ENCODE results near the gene LCOR.

Gene LCOR

DNA sequence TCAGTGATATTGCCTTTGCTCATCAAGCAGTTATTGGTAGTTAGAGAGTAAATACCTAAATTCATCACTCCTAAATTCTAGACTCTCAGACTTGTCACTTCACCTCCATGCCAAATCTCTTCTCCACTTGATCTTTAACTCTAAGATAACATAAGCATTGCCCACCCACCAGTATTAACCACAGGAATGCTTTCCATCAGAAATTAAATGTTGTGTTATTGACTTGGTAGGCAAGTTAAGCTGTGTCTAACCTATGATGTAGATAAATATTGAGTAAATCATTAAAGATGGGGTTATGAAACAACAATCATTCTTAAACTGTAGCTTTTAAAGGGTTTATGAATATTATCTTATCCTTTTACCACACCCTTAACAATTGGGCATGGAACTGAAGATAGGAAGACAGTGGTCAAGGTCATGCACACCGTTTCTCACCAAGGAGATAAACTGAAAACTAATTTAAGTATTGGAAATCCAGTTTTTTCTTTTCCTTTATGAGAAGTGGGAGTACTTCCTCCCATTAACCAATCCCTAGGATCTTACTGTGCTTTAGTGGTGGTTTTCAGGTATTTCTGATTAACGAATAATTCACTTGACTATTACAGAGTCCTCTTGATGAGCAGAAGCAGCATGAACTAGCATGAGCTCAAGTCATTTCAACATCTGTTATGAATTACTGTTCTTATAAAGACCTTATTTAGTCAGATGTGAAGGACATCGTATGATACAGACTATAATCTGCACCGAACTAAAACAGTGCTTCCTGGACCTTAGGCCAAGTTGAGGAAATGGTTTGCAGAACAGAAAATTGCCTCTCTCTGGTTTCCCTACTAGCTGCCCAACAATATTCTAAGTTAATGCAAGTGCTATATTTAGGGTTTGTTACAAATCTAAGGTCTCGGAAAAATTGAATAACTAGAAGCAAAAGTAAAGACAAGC is 142.0 kb downstream of the LCOR start:
- Histone ChIP-seq H3K36me3 (ENCODE audit: control insufficient read depth in 1 of 2, insufficient read depth in 2 of 2, low read length in 2 of 2) (no peaks in the 10 kb centered on the region), H3K4me3 (ENCODE audit: low read depth in 1 of 2, low read length in 2 of 2) (no peak overlapping the region), H3K4me1 (ENCODE audit: control insufficient read depth in 1 of 2, insufficient read depth in 2 of 2, low read length in 2 of 2) (peaks cover 0 to 7% of the 10 kb centered on the region in 2 donors), H3K27ac (ENCODE audit: low read length) (no peak overlapping the region), H3K9me3 (ENCODE audit: control insufficient read depth in 1 of 2, low read length in 2 of 2) (no peaks in the 10 kb centered on the region), H3K27me3 (ENCODE audit: low read depth, low read length) (no peaks in the 10 kb centered on the region)

- Histone ChIP-seq H3K27ac (ENCODE audit: low read length) (no peak overlapping the region), H3K4me3 (ENCODE audit: low read depth in 1 of 2, low read length in 2 of 2) (no peak overlapping the region), H3K9me3 (ENCODE audit: control insufficient read depth in 1 of 2, low read length in 2 of 2) (no peaks in the 10 kb centered on the region)
Measured at GRCh38 chr10:96975136-96975535, 143.0 kb downstream of the LCOR start.

DNA sequence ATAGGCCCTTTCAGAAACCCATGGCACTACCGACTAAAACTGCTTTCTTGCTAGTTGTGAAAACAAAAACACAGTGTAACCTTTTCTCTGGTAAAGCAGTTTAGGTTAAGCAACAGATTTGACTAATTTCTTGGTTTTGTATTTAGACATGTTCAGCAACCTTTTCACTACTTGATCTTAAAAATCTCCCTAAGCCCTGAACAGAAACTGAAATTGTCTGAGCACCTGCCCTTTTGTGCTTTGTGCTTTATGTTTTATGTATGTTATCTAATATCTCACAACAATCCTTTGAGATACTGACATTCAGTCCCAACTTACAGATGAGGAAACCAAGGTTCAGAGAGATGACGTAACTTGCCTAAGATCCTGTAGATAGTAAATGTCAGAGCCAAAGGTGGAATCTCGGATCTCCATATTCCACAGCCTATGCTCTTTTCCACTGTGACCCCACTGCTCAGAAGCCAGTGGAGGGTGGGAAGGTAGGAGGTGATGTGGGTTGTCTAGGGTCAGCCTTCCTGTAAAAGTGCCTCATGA is 146.6 kb downstream of the LCOR start:
- H3K4me3 ChIP-seq (ENCODE audit: low read depth in 1 of 2, low read length in 2 of 2) = no peak overlapping the region
- H3K27ac ChIP-seq (ENCODE audit: low read length) = no peak overlapping the region
- no peaks in the 10 kb centered on the region for H3K9me3 ChIP-seq (ENCODE audit: control insufficient read depth in 1 of 2, low read length in 2 of 2)
- H3K4me1 ChIP-seq (ENCODE audit: control insufficient read depth in 1 of 2, insufficient read depth in 2 of 2, low read length in 2 of 2) = peaks cover 0 to 2% of the 10 kb centered on the region in 2 donors
- no peaks in the 10 kb centered on the region for H3K27me3 ChIP-seq (ENCODE audit: low read depth, low read length)
- peaks cover 16 to 17% of the 10 kb centered on the region in 2 donors for H3K36me3 ChIP-seq (ENCODE audit: control insufficient read depth in 1 of 2, insufficient read depth in 2 of 2, low read length in 2 of 2)

More at GRCh38 chr10:96975136-96975535, 143.0 kb downstream of the LCOR start:
- H3K4me1 ChIP-seq (ENCODE audit: control insufficient read depth in 1 of 2, insufficient read depth in 2 of 2, low read length in 2 of 2) = peaks cover 0 to 7% of the 10 kb centered on the region in 2 donors
- no peaks in the 10 kb centered on the region for H3K36me3 ChIP-seq (ENCODE audit: control insufficient read depth in 1 of 2, insufficient read depth in 2 of 2, low read length in 2 of 2)
- H3K27me3 ChIP-seq (ENCODE audit: low read depth, low read length) = no peaks in the 10 kb centered on the region

DNA sequence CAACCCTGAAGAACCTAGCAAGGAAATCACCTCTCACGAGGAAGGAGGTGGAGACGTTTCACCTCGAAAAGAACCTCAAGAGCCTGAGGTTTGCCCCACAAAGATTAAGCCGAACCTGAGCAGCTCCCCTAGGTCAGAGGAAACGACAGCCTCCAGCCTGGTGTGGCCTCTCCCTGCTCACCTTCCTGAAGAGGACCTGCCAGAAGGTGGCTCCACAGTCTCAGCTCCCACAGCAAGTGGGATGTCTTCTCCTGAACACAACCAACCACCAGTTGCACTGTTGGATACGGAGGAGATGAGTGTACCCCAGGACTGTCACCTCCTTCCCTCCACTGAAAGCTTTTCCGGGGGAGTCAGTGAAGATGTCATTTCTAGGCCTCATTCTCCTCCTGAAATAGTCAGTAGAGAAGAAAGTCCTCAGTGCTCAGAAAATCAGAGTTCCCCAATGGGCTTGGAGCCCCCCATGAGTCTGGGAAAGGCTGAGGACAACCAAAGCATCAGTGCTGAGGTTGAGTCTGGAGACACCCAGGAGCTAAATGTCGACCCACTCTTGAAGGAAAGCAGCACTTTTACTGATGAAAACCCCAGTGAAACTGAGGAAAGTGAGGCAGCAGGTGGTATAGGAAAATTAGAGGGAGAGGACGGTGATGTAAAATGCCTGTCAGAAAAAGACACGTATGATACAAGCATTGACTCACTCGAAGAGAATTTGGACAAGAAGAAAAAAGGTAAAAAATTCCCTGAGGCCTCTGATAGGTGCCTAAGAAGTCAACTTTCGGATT is 150.2 kb downstream of the LCOR start:
- no peaks in the 10 kb centered on the region for H3K9me3 ChIP-seq (ENCODE audit: control insufficient read depth in 1 of 2, low read length in 2 of 2)
- H3K27ac ChIP-seq (ENCODE audit: low read length) = no peak overlapping the region
- H3K36me3 ChIP-seq (ENCODE audit: control insufficient read depth in 1 of 2, insufficient read depth in 2 of 2, low read length in 2 of 2) = peaks cover 16 to 17% of the 10 kb centered on the region in 2 donors
- no peaks in the 10 kb centered on the region for H3K27me3 ChIP-seq (ENCODE audit: low read depth, low read length)
- no peaks in the 10 kb centered on the region for H3K4me1 ChIP-seq (ENCODE audit: control insufficient read depth in 1 of 2, insufficient read depth in 2 of 2, low read length in 2 of 2)
- H3K4me3 ChIP-seq (ENCODE audit: low read depth in 1 of 2, low read length in 2 of 2) = no peak overlapping the region

- Histone ChIP-seq H3K27me3 (ENCODE audit: low read depth, low read length) (no peaks in the 10 kb centered on the region), H3K27ac (ENCODE audit: low read length) (no peak overlapping the region), H3K4me1 (ENCODE audit: control insufficient read depth in 1 of 2, insufficient read depth in 2 of 2, low read length in 2 of 2) (no peaks in the 10 kb centered on the region), H3K9me3 (ENCODE audit: control insufficient read depth in 1 of 2, low read length in 2 of 2) (no peaks in the 10 kb centered on the region), H3K4me3 (ENCODE audit: low read depth in 1 of 2, low read length in 2 of 2) (no peak overlapping the region), H3K36me3 (ENCODE audit: control insufficient read depth in 1 of 2, insufficient read depth in 2 of 2, low read length in 2 of 2) (peaks cover 16 to 17% of the 10 kb centered on the region in 2 donors)
Measured at GRCh38 chr10:96984541-96985131, 152.5 kb downstream of the LCOR start.

DNA sequence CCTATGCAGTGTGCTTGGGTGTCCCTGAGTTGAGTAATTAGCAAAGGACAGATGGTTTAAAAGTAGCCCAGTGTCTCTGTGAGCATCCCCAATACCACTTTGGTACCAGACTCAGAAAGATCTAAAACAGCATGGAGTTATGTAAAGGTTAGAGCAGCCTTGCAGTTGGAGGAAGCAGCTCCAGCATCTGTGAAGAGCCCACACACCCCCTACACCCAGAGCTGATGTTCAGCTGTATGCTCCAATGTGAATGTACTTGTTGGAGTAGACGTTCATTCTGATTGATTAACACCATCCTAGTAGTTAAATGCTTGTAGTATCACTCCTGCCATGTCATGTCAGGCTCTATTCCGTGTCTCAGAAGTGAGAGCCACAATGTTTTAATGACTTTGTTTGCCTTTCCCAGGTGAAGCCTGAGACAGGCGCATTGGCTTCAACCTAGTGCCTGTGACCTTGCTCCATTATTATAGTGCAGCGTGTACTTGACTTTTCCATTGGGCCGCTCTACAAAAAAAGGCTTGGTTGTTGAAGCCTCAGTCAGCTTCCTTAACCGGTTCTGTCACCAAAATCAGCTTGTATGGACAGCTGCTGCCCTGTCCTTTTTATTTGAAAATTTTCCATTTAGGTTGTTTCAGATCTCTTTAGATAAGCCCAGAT is 154.2 kb downstream of the LCOR start:
- H3K27ac ChIP-seq (ENCODE audit: low read length) = no peak overlapping the region
- peaks cover 10 to 13% of the 10 kb centered on the region in 2 donors for H3K36me3 ChIP-seq (ENCODE audit: control insufficient read depth in 1 of 2, insufficient read depth in 2 of 2, low read length in 2 of 2)
- no peaks in the 10 kb centered on the region for H3K4me1 ChIP-seq (ENCODE audit: control insufficient read depth in 1 of 2, insufficient read depth in 2 of 2, low read length in 2 of 2)
- H3K9me3 ChIP-seq (ENCODE audit: control insufficient read depth in 1 of 2, low read length in 2 of 2) = no peaks in the 10 kb centered on the region
- H3K4me3 ChIP-seq (ENCODE audit: low read depth in 1 of 2, low read length in 2 of 2) = no peak overlapping the region
- no peaks in the 10 kb centered on the region for H3K27me3 ChIP-seq (ENCODE audit: low read depth, low read length)

DNA sequence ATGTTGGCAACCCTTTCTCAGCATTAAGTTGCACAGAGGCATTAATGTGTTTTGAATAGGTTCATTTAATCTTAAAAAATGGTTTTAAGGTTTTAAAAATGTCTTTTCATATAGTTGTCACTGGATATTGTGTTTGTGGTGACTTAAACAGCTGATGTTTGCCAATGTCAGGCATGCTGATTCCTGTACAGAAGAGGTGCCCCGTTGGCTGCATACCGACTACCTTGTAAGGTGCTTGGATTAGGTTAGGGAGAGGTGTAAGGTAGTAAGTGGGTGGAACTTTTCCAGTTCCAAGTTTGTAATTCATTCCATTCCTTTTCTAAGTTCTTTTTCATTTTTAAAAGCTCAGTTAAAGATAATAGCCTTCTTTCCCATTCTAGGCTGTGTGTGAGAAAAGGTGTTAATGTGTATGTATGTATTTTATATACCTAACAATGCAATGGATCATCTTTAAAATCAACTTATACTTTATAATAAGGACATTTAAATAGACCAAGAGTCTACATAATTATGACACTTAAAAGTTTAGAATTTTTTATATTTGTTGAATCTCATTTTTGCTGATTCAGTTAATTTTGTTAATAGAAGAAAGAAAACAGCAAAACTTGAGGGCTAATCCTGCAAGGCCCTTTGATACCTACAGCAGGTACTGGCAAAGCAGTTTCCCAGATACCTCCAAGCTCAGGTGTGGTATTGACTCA is 155.2 kb downstream of the LCOR start:
- H3K4me1 ChIP-seq (ENCODE audit: control insufficient read depth in 1 of 2, insufficient read depth in 2 of 2, low read length in 2 of 2) = peaks cover 0 to 4% of the 10 kb centered on the region in 2 donors
- no peak overlapping the region for H3K27ac ChIP-seq (ENCODE audit: low read length)
- H3K27me3 ChIP-seq (ENCODE audit: low read depth, low read length) = no peaks in the 10 kb centered on the region
- no peak overlapping the region for H3K4me3 ChIP-seq (ENCODE audit: low read depth in 1 of 2, low read length in 2 of 2)
- H3K9me3 ChIP-seq (ENCODE audit: control insufficient read depth in 1 of 2, low read length in 2 of 2) = no peaks in the 10 kb centered on the region
- peaks cover under 1 to 3% of the 10 kb centered on the region in 2 donors for H3K36me3 ChIP-seq (ENCODE audit: control insufficient read depth in 1 of 2, insufficient read depth in 2 of 2, low read length in 2 of 2)

DNA sequence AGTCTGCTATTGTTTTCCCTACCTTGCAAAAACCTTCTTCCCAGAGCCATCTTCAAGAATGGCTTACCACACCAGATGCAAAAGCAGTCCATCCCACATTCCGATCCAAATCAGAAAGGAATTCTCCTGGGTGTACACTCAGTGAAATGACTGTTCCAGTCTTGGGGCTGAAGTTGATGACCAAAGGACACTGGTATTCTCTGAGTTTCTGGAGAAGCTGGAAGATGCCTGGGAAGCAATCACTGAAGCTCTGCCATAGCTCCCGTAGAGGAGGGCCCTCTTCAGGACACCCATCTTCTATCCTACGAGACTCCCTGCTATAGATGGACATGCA is 155.7 kb downstream of the LCOR start:
- H3K4me3 ChIP-seq (ENCODE audit: low read depth in 1 of 2, low read length in 2 of 2) = no peak overlapping the region
- H3K4me1 ChIP-seq (ENCODE audit: control insufficient read depth in 1 of 2, insufficient read depth in 2 of 2, low read length in 2 of 2) = peaks cover 0 to 4% of the 10 kb centered on the region in 2 donors
- no peak overlapping the region for H3K27ac ChIP-seq (ENCODE audit: low read length)

GRCh38 chr10:96988426-96988825 is 156.3 kb downstream of the LCOR start:
- Histone ChIP-seq H3K9me3 (ENCODE audit: control insufficient read depth in 1 of 2, low read length in 2 of 2) (no peaks in the 10 kb centered on the region), H3K36me3 (ENCODE audit: control insufficient read depth in 1 of 2, insufficient read depth in 2 of 2, low read length in 2 of 2) (no peaks in the 10 kb centered on the region), H3K4me3 (ENCODE audit: low read depth in 1 of 2, low read length in 2 of 2) (no peak overlapping the region), H3K27ac (ENCODE audit: low read length) (no peak overlapping the region), H3K27me3 (ENCODE audit: low read depth, low read length) (no peaks in the 10 kb centered on the region), H3K4me1 (ENCODE audit: control insufficient read depth in 1 of 2, insufficient read depth in 2 of 2, low read length in 2 of 2) (peaks cover 0 to 4% of the 10 kb centered on the region in 2 donors)

More for the DNA sequence above, 155.7 kb downstream of the LCOR start:
- Histone ChIP-seq H3K27me3 (ENCODE audit: low read depth, low read length) (no peaks in the 10 kb centered on the region), H3K9me3 (ENCODE audit: control insufficient read depth in 1 of 2, low read length in 2 of 2) (no peaks in the 10 kb centered on the region), H3K36me3 (ENCODE audit: control insufficient read depth in 1 of 2, insufficient read depth in 2 of 2, low read length in 2 of 2) (no peaks in the 10 kb centered on the region)

- Histone ChIP-seq H3K4me3 (ENCODE audit: low read depth in 1 of 2, low read length in 2 of 2) (no peak overlapping the region), H3K27me3 (ENCODE audit: low read depth, low read length) (no peaks in the 10 kb centered on the region), H3K9me3 (ENCODE audit: control insufficient read depth in 1 of 2, low read length in 2 of 2) (no peaks in the 10 kb centered on the region), H3K27ac (ENCODE audit: low read length) (no peak overlapping the region), H3K36me3 (ENCODE audit: control insufficient read depth in 1 of 2, insufficient read depth in 2 of 2, low read length in 2 of 2) (no peaks in the 10 kb centered on the region), H3K4me1 (ENCODE audit: control insufficient read depth in 1 of 2, insufficient read depth in 2 of 2, low read length in 2 of 2) (peaks cover 0 to 16% of the 10 kb centered on the region in 2 donors)
Measured at GRCh38 chr10:96991313-96991841, 159.3 kb downstream of the LCOR start.

Measured in muscle layer of duodenum (tissue), 2 donors.